ENCODE results near the gene SLF1. TPM values are rescaled to one million over a fixed set of nuclear protein-coding genes. Genes with fewer than 3 reads are reported as not detected.

The SLF1 gene
- polyA plus RNA-seq, 1 donor: 9.5 TPM

DNA sequence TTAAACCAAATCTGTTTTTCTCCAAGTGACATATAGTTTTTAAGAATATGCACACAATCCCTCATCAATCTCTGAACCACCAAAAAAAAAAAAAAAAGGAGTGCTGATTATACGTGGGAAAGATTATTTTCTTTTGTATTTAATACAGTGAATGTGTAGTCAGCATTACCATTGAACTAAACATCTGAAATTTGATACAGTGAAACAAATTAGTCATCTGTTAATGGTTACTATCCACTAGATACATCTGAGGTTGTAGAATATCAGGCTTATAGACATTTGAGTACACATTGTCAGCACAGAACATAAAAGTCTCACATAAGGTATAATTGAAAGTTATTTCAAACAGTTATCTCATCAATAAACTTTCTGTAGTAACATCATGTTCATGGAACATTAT is 87.0 kb downstream of the SLF1 start:
- Histone ChIP-seq H3K4me3 (ENCODE audit: low read length) (no peak overlapping the region), H3K4me1 (ENCODE audit: control insufficient read depth, insufficient read depth, low read length) (no peaks in the 10 kb centered on the region), H3K9me3 (ENCODE audit: control insufficient read depth, low read depth, low read length) (no peaks in the 10 kb centered on the region), H3K36me3 (ENCODE audit: control insufficient read depth, insufficient read depth, low read length) (no peaks in the 10 kb centered on the region), H3K27me3 (ENCODE audit: control insufficient read depth, insufficient read depth, low read length) (no peaks in the 10 kb centered on the region), H3K27ac (ENCODE audit: low read length) (no peak overlapping the region)
- DNase-seq: no peak
- WGBS (ENCODE audit: insufficient coverage, low lambda C conversion rate): no CpG with 5 or more reads among the region's 1 CpG

DNA sequence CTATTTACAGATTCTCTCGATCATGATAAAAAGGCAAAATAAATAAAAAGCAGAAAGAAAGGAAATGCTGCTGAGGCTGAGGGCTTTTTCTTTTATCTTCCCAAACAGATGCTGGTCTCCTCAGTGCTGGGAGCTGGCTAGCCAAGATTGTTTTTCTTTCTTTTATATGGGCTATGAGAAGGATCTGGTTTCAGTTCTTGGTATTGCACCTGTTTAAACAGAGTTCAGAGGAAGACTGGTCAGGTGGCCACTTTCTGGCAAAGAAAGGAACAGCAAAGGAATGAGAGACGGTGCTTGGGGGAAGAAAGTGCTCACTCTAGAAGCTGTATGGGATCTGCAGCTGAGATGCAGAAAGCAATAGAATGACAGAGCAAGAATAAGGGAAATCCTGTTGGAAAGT is 88.9 kb downstream of the SLF1 start:
- Histone ChIP-seq H3K27me3 (ENCODE audit: control insufficient read depth, insufficient read depth, low read length) (no peaks in the 10 kb centered on the region), H3K4me3 (ENCODE audit: low read length) (no peak overlapping the region), H3K27ac (ENCODE audit: low read length) (no peak overlapping the region), H3K4me1 (ENCODE audit: control insufficient read depth, insufficient read depth, low read length) (no peaks in the 10 kb centered on the region), H3K36me3 (ENCODE audit: control insufficient read depth, insufficient read depth, low read length) (no peaks in the 10 kb centered on the region), H3K9me3 (ENCODE audit: control insufficient read depth, low read depth, low read length) (no peaks in the 10 kb centered on the region)
- no peak for DNase-seq
- no CpG with 5 or more reads among the region's 2 CpGs for WGBS (ENCODE audit: insufficient coverage, low lambda C conversion rate)

GRCh38 chr5:94709277-94709676 is 90.8 kb downstream of the SLF1 start:
- Histone ChIP-seq H3K27me3 (ENCODE audit: control insufficient read depth, insufficient read depth, low read length) (no peaks in the 10 kb centered on the region), H3K27ac (ENCODE audit: low read length) (no peak overlapping the region), H3K4me1 (ENCODE audit: control insufficient read depth, insufficient read depth, low read length) (no peaks in the 10 kb centered on the region), H3K4me3 (ENCODE audit: low read length) (no peak overlapping the region), H3K9me3 (ENCODE audit: control insufficient read depth, low read depth, low read length) (no peaks in the 10 kb centered on the region), H3K36me3 (ENCODE audit: control insufficient read depth, insufficient read depth, low read length) (no peaks in the 10 kb centered on the region)
- no CpG with 5 or more reads among the region's 1 CpG for WGBS (ENCODE audit: insufficient coverage, low lambda C conversion rate)
- no peak for DNase-seq

DNA sequence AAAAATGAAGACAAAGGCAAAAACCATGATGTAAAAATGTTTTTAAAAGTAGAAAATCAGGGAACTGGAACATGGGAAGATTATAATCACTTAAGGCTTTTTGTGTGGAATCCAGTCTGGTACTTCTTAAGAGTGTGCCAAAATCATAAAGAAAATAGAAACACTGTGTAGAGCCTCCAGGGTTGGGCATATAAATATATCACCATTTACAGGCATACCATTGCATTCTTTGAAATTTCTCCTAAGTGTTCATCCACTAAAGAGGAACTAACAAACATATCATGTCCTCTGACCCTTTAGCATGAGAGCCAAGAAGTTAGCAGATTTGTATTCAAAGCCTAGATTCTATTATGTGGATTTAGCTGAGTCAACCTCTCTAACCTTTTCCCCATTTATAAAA is 93.3 kb downstream of the SLF1 start:
- Histone ChIP-seq H3K36me3 (ENCODE audit: control insufficient read depth, insufficient read depth, low read length) (no peaks in the 10 kb centered on the region), H3K4me1 (ENCODE audit: control insufficient read depth, insufficient read depth, low read length) (no peaks in the 10 kb centered on the region), H3K27me3 (ENCODE audit: control insufficient read depth, insufficient read depth, low read length) (no peaks in the 10 kb centered on the region), H3K4me3 (ENCODE audit: low read length) (no peak overlapping the region), H3K9me3 (ENCODE audit: control insufficient read depth, low read depth, low read length) (no peaks in the 10 kb centered on the region), H3K27ac (ENCODE audit: low read length) (no peak overlapping the region)
- no peak for DNase-seq

DNA sequence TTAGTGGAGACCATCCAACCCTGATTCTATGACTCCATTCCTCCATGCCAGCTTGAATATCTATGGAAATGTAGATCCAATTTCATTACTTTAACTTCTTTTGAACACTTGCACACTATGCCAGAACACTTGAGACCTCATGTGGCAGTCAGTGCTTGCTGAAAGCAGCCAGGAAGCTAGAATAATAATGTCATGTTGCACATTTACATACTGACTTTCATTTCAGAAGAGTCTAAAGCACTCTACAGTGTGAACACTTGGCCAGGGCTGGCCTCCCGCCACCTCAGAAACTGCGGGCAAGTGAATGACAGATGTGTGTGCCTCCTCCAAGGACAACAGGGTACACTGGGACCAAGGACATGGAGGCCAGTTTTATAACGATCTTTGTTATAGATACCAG is 97.3 kb downstream of the SLF1 start:
- H3K4me1 ChIP-seq (ENCODE audit: control insufficient read depth, insufficient read depth, low read length): no peaks in the 10 kb centered on the region
- no peaks in the 10 kb centered on the region for H3K27me3 ChIP-seq (ENCODE audit: control insufficient read depth, insufficient read depth, low read length)
- no peaks in the 10 kb centered on the region for H3K36me3 ChIP-seq (ENCODE audit: control insufficient read depth, insufficient read depth, low read length)
- no CpG with 5 or more reads among the region's 3 CpGs for WGBS (ENCODE audit: insufficient coverage, low lambda C conversion rate)
- no peak overlapping the region for H3K4me3 ChIP-seq (ENCODE audit: low read length)
- no peaks in the 10 kb centered on the region for H3K9me3 ChIP-seq (ENCODE audit: control insufficient read depth, low read depth, low read length)
- no peak for DNase-seq
- H3K27ac ChIP-seq (ENCODE audit: low read length): no peak overlapping the region

- WGBS (ENCODE audit: insufficient coverage, low lambda C conversion rate): 0% methylated on average over 1 of the region's 1 CpG
- no peaks in the 10 kb centered on the region for H3K4me1 ChIP-seq (ENCODE audit: control insufficient read depth, insufficient read depth, low read length)
- H3K9me3 ChIP-seq (ENCODE audit: control insufficient read depth, low read depth, low read length): no peaks in the 10 kb centered on the region
- H3K27ac ChIP-seq (ENCODE audit: low read length): no peak overlapping the region
- no peaks in the 10 kb centered on the region for H3K36me3 ChIP-seq (ENCODE audit: control insufficient read depth, insufficient read depth, low read length)
- peak in 1 of 2 donors; percentile 36 for DNase-seq
- no peaks in the 10 kb centered on the region for H3K27me3 ChIP-seq (ENCODE audit: control insufficient read depth, insufficient read depth, low read length)
- H3K4me3 ChIP-seq (ENCODE audit: low read length): no peak overlapping the region
Observed at GRCh38 chr5:94725142-94725541, 106.7 kb downstream of the SLF1 start.

DNA sequence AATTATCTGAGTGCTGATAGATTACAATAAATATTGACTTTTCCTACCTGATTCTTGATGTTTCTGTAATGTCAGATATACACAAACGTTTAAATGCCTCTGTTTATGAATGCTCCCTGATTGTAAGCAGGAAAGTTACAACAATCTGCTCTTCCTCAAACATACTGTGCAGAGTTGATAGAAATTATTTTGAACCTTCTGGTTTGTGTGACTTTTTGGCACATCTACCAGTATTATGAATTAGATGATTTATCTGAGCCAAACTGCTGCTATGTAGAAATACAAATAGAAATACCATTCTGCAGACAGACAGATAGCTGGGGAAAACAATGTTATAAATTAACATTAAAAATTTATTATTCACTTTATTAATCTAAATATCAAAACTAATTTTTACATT is 113.0 kb downstream of the SLF1 start:
- no peaks in the 10 kb centered on the region for H3K36me3 ChIP-seq (ENCODE audit: control insufficient read depth, insufficient read depth, low read length)
- no peaks in the 10 kb centered on the region for H3K27me3 ChIP-seq (ENCODE audit: control insufficient read depth, insufficient read depth, low read length)
- H3K4me3 ChIP-seq (ENCODE audit: low read length): no peak overlapping the region
- no peak for DNase-seq
- H3K9me3 ChIP-seq (ENCODE audit: control insufficient read depth, low read depth, low read length): no peaks in the 10 kb centered on the region
- H3K4me1 ChIP-seq (ENCODE audit: control insufficient read depth, insufficient read depth, low read length): no peaks in the 10 kb centered on the region
- WGBS (ENCODE audit: insufficient coverage, low lambda C conversion rate): no CpG with 5 or more reads among the region's 1 CpG
- no peak overlapping the region for H3K27ac ChIP-seq (ENCODE audit: low read length)

GRCh38 chr5:94736498-94736897 is 118.0 kb downstream of the SLF1 start:
- Histone ChIP-seq H3K4me3 (ENCODE audit: low read length) (no peak overlapping the region), H3K36me3 (ENCODE audit: control insufficient read depth, insufficient read depth, low read length) (no peaks in the 10 kb centered on the region), H3K27me3 (ENCODE audit: control insufficient read depth, insufficient read depth, low read length) (no peaks in the 10 kb centered on the region), H3K4me1 (ENCODE audit: control insufficient read depth, insufficient read depth, low read length) (no peaks in the 10 kb centered on the region), H3K27ac (ENCODE audit: low read length) (no peak overlapping the region), H3K9me3 (ENCODE audit: control insufficient read depth, low read depth, low read length) (no peaks in the 10 kb centered on the region)
- no CpG with 5 or more reads among the region's 1 CpG for WGBS (ENCODE audit: insufficient coverage, low lambda C conversion rate)
- no peak for DNase-seq

DNA sequence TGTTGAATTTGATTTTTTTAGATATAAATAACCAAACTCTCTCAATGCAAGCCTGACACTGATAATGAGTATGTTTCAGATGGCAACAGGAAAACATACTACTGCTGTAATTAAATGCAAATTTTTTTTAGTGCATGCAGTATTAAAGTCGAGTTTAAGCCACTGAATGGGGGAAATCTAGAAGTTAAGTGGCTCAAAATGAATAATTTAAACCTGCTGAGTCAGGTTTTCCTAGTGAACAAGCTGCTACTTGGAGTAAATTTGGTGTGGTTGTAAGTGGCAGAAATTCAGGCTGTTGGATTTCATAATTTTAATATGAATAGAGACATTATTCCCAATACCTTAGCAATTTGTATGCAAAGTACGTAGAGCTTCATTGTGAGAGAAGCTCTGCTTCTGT is 121.8 kb downstream of the SLF1 start:
- no peak for DNase-seq
- no peaks in the 10 kb centered on the region for H3K27me3 ChIP-seq (ENCODE audit: control insufficient read depth, insufficient read depth, low read length)
- H3K27ac ChIP-seq (ENCODE audit: low read length): no peak overlapping the region
- no peaks in the 10 kb centered on the region for H3K9me3 ChIP-seq (ENCODE audit: control insufficient read depth, low read depth, low read length)
- H3K36me3 ChIP-seq (ENCODE audit: control insufficient read depth, insufficient read depth, low read length): no peaks in the 10 kb centered on the region
- H3K4me1 ChIP-seq (ENCODE audit: control insufficient read depth, insufficient read depth, low read length): no peaks in the 10 kb centered on the region
- WGBS (ENCODE audit: insufficient coverage, low lambda C conversion rate): no CpG with 5 or more reads among the region's 2 CpGs
- no peak overlapping the region for H3K4me3 ChIP-seq (ENCODE audit: low read length)

DNA sequence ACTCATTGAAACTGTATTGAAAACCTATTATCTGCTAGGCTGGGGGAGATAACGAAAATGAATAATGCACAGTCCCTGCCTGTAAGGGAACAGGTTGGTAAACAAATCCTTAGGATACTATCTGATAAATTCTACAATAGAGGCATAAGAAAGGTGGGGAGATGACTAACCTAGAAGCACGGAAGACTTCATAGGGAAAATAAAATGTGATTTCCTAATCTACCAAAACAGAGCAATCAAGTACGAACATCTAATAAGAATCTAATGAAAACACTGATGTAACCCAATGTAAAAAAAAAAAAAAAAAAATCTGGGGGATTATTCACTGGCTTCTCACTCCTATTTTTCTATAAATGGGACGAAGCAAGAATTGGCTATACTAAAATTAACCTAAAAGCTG is 124.4 kb downstream of the SLF1 start:
- DNase-seq: no peak
- Histone ChIP-seq H3K36me3 (ENCODE audit: control insufficient read depth, insufficient read depth, low read length) (no peaks in the 10 kb centered on the region), H3K27me3 (ENCODE audit: control insufficient read depth, insufficient read depth, low read length) (no peaks in the 10 kb centered on the region), H3K9me3 (ENCODE audit: control insufficient read depth, low read depth, low read length) (no peaks in the 10 kb centered on the region), H3K4me1 (ENCODE audit: control insufficient read depth, insufficient read depth, low read length) (no peaks in the 10 kb centered on the region), H3K27ac (ENCODE audit: low read length) (no peak overlapping the region), H3K4me3 (ENCODE audit: low read length) (no peak overlapping the region)
- WGBS (ENCODE audit: insufficient coverage, low lambda C conversion rate): 76% methylated on average over 2 of the region's 4 CpGs

DNA sequence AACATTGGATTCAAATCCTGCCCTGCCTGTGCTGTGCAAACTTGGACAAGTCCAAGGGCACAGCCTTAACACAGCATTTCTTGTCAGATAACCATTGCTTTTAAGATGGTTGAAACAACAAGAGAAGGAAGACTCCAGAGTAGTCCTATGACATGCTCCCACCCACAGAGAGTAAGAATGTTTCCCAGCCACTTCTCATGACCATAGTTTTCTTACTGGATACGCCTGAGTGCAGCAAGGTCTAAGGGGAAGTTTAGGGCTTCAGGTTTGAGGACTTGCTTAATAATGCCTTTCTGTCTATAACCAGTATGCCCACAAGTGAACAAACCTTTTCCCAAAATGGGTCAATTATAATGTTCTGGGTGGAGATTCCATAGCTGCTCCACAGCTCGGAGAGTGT is 126.4 kb downstream of the SLF1 start:
- Histone ChIP-seq H3K27ac (ENCODE audit: low read length) (no peak overlapping the region), H3K36me3 (ENCODE audit: control insufficient read depth, insufficient read depth, low read length) (no peaks in the 10 kb centered on the region), H3K9me3 (ENCODE audit: control insufficient read depth, low read depth, low read length) (no peaks in the 10 kb centered on the region), H3K4me3 (ENCODE audit: low read length) (no peak overlapping the region), H3K4me1 (ENCODE audit: control insufficient read depth, insufficient read depth, low read length) (no peaks in the 10 kb centered on the region), H3K27me3 (ENCODE audit: control insufficient read depth, insufficient read depth, low read length) (no peaks in the 10 kb centered on the region)
- DNase-seq: no peak
- WGBS (ENCODE audit: insufficient coverage, low lambda C conversion rate): no CpG with 5 or more reads among the region's 2 CpGs

Measured in large intestine (tissue), 3 donors.